G401.6 (cell line): ENCODE measurements around the gene FOXE3.

Source experiments
- FAIRE-seq: peaks from 2 replicates; lab custom pipeline; 2012; peaks lifted over from hg19 to GRCh38; lab: Jason Lieb, UNC

Gene FOXE3

DNA sequence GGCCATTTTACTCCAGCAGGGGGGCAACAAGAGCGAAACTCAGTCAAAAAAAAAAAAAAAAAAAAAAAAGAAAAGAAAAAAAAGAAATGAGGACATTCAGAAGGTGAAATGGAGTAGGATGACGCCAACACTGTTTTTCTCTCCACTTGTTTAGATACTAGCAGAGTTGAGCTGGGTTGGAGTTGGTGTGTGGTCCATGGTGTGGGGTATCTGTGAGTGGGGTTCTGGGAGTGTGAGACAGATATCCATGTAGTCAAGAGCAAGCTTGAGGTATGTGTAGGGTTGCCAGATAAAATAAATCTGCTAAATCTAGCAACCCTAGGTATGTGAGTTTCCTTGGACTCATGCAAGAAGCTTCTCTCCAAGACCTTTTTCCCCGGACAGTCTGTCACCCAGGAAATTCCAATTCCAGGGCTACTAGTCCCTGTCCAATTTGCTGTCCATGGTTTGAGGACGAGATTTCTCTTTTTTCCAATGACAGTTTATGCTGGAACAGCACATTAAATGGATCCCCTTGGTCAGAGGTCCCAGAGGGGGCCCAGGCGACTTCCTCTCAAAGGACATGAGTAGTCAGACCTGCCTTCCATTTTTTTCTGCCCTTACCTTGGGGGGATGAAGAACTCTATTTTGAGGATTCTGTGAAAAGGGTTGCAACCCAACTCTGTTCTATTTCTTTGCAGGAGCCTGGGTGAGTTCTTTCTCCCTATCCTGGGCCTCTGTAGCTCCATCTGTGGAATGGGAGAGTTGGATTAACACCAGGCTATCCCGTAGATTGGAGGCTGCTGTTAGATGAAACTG, 19.6 kb downstream of the FOXE3 start:
- FAIRE-seq, result no peak

DNA sequence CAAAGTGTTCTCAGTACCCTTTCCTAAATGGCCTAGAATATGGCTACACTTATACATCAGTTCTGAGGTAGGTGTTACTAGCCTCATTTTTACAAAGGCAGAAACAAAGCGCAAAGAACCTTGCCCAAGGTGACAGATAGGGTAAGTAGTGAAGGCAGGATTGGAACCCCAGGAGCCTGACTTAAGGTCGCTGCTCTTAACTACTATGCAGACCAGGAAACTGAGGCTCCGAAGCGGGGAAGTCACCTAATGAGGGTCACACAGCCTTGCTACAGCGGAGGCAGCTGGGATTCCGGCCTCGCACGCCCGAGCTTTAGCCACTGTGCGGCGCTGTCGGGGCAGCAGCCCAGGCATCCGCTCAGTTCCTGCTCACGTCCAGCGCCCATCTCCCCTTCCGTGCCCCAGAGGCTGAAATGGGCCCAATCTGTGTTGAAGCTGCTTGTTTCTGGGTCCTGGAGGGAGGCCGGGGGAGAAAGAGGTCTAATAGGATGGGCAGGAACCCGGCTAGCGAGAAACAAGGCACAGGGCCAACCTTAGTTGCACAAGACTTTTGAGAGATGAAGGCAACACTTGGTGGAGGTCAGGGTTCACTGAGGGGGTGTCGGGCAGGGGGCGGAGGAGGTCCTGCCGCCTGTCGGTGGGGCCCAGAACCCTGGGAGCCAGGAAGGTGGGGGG, 20.4 kb downstream of the FOXE3 start:
- peak; percentile 82 for FAIRE-seq

DNA sequence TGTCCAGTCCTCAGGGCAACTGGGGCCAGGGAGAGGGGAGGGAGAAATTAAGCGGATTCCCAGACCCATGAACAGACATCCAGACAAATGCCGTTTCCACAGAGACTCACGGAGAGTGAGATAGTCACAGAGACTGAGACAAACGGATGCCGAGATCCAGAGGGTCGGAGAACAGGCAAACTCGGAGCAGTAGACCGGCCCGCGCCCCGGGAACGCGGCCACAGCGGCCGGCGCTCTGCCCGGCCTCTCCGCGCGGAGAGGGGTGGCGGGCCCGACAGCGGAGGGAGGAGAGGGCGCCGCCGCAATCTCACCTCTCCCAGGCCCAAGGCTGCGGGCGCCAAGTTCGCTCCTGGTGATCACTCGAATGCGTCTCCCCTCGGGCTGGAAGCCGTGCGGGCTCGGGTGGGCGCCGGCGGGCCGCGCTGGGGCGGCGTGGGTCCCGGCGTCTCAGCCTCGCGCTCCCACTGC, 20.9 kb downstream of the FOXE3 start:
- no peak for FAIRE-seq

DNA sequence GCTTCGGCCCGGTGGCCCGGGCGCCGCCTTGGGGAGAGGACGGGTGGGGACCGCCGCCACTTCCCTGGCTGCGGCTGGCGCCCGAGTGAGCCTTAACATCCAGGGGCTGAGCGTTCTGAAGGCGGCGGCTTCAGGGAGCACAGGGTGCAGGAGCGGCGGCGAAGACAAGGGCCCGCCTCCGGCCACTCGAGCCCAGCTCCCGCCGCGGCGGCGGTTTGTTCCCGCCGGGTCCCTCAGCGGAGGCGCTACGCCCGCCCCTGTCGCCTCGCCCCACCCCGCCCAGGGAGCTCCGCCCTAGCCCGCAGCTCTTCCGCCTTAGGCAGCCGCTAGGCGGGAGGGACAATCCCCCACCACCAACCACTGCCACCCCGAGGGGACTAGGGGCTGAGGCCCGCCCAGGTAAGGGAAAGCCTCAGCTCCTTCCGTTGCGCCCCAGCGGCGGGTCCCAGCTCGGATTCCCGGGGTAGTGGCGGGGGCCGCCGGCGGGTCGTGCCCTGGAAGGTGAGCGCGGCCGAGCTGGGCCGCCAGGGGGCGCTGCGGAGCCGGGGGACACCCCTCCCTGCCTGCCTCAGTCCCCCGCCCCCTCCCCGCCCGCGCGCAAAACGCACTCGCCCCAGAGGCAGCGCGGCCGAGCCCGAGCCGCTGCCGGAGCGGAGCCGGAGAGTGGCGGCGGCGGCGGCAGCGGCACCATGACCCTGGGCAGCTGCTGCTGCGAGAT, 21.5 kb downstream of the FOXE3 start, which contains the start of gene FOXD2:
TSS of gene FOXD2 (plus strand) at position 598 of the 718 bp plus-strand sequence. CDS start at position 690, 92 bp downstream.
- peak; percentile 17 for FAIRE-seq

DNA sequence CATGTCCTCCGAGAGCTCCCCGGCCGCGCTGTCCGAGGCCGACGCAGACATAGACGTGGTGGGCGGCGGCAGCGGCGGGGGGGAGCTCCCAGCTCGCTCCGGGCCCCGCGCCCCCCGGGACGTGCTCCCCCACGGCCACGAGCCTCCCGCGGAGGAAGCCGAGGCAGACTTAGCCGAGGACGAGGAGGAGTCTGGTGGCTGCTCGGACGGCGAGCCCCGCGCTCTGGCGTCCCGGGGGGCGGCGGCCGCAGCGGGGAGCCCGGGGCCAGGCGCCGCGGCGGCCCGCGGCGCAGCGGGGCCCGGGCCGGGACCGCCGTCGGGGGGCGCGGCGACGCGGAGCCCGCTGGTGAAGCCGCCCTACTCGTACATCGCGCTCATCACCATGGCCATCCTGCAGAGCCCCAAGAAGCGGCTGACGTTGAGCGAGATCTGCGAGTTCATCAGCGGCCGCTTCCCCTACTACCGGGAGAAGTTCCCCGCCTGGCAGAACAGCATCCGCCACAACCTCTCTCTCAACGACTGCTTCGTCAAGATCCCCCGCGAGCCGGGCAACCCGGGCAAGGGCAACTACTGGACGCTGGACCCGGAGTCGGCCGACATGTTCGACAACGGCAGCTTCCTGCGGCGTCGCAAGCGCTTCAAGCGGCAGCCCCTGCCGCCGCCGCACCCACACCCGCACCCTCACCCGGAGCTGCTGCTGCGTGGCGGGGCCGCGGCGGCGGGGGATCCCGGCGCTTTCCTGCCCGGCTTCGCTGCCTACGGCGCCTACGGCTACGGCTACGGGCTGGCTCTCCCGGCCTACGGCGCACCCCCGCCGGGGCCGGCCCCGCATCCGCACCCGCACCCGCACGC, 22.3 kb downstream of the FOXE3 start:
- no peak for FAIRE-seq

DNA sequence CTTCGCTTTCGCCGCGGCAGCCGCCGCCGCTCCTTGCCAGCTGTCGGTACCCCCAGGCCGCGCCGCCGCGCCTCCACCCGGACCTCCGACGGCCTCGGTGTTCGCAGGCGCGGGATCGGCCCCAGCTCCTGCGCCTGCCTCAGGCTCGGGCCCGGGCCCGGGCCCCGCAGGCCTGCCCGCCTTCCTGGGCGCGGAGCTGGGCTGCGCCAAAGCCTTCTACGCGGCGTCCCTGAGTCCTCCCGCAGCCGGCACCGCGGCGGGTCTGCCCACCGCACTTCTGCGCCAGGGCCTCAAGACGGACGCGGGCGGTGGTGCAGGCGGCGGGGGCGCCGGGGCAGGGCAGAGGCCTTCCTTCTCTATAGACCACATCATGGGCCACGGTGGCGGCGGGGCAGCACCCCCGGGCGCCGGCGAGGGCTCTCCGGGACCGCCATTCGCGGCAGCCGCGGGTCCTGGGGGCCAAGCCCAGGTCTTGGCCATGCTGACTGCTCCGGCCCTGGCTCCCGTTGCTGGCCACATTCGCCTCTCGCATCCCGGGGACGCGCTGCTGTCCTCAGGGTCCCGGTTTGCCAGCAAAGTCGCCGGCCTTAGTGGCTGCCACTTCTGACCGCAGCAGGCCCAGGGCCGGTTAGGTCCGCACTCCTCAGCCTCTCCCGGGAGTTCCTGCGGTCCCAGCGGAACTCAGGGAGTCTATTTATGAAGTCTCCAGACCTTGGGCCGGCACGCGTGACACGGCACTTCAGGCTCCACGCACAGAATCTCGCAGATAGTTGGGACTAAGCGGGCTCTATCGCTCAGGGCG, 23.1 kb downstream of the FOXE3 start:
- FAIRE-seq, result no peak

DNA sequence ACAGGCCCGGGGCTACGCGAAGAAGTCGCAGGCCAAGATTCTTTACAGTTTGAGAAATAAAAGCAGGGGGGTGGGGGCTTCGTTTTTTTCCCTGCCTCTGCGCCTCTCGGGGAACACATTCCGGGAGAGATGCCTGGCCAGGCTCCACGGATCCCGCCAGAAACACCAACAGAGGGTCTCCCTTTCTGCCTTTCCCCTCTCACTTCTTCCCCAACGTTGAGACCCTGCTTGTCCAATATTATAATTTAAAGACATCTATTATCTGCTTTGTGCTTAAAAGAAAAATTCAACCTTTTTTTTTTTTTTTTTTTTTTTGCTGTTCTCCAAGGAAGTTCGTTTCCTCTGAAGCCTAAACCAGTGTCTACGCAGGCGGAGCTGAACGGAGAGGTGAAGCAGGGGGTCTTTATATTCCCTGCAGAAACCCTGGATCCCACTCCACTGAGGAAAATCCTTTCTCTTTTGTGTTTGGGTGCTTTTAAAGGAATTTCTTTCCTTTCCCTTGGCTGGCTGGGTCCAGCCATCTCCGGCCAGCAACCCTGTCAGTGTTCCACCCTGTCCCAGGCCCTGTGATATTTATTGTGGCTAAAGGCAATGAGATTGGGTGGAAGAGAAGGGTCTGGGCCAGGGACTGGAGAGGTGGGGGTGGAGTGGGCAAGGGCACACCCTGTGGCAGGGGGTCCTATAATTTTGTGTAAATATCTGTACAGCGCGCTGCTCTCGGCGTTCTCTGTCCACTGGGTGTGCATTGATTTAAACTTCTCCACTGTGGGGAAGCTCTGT, 23.9 kb downstream of the FOXE3 start:
- no peak for FAIRE-seq

DNA sequence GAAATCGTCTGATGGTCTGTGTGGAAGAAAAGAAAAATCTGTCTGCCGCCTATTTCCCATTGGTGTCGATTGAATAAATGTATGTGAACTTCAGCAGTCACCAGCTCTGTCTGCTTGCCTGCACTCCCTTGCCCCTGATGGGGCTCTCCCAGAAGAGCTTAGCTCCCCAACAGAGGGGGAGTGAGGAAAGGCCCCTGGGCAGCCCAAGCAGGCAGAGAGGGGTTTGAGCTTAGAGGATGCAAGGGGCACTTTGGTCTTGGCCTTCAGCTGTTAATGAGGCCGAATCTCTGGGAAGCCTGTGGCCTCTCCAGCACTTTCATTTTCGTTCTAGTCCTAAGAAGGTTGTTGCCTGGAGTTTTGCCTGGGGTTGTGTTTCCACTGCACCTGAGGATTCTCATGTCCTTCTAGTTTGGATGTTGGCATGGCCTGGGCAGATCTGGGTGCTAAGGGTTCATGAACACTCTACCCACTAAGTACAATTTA, 24.6 kb downstream of the FOXE3 start:
- no peak for FAIRE-seq

DNA sequence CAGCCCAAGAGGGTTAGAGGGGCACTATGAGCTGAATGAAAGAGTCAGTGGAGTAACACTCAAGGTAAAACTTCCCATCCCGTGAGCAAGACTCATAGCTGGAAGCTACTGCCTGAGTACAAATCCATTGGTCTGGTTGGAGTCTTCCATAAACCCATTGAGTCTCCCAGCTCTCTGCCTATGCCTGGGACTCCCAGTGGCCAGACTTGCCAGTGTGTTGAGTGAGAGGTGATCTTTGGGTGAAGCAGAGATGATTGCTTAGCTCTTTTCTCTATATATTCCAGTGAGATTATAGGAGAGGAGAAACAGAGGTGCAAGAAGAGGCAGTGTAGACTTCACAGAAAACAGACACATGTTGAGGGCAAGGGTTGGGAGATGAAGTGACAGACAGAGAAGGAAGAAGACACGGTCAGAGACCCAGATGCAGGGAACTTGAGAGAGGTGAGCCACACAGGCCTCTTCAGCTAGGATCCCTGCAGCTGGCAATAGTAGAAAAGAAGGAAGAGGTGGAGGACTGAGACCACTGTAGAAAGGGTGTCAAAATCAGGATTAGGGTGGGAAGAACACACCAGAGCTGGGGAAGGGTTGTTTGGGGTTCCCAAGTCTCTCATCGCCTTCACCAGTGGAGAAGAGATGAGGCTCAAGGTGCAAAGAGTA, 25.5 kb downstream of the FOXE3 start:
- no peak for FAIRE-seq

DNA sequence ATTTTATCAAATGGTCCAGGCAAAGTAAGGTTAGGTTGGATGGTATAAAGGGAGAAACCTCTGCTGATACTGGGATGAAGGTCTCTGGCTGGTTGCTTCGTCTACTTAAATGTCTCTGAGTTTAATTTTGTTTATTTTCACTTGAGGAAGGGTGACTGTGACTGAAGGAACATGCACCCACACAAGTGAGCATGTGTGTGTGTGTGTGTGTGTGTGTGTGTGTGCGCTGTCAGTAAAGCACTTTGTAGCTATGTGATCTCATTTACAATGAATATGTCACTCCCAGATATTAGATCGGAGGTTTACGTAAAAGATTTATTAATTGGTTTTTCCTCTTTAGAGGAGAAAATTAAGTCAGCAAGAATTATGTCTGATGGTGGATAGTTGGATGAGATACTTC, 26.1 kb downstream of the FOXE3 start:
- FAIRE-seq, result no peak

DNA sequence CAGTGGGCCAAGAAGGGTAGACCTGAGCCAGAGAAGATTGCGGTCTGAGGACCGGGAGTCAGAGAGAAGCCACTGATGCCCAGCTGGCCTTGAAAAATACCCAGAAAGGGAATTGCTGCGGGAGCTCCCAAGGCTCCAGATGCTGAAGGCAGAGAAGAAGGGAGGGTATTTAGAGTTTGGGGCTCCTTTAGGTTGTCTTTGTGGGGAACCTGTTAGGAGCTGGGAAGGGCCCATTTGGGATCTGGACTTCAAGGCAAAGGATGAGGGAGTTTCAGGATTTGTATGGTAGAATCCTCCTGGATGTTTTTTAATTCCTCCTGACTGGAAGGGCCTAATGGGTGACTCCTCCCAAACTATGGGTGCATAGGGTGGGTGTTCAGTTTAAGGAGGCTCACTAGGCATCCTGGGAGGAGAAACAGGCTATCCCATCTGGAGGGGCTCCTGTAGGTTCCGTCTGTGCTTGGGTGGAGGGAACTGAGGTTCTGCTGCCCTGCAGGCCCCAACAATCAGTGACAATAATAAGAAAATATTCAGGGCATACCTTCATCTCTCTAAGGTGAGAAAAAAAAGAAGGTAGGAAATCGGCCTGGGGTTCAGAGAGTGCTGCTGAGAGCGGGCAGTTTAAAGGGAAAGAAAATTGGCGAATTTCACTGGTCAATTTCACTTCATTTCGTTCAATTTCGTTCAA, 26.9 kb downstream of the FOXE3 start:
- no peak for FAIRE-seq

DNA sequence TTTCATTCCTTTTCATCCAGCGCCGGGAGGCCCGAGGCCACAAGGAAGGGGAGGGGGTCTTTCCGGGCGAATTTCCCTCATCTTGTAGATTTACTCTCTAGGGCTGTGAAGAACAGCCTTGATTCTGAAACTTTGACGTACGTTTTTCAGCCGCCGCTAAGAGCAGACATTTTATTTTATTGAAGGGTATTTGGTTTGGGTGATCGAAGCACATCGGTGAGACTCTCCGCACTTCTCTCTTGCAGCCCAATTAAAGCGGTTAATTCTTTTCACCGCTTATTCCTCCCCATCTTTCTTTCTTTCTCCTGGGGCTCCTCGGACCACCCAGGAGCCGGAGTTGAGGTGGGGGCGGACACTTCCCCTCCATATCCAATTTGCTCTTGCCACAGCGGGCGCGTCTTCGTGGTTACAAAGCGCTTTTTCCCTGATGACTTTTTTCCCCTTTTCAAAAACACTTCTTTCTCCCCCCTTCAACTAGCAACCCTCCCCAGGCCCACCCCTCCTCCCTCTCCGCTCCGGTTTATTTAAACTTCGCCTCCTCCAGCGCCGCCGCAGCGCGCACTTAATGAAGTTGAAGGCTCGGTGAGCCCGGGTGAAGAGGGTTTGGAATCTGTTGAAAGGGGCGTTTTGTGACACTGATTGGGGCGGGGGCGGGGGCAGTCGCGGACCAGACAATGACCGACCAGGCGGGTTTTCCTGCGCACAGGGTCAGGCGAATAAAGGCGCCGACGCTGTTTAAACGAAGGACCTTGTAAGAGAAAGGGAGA, 27.6 kb downstream of the FOXE3 start:
- no peak for FAIRE-seq

DNA sequence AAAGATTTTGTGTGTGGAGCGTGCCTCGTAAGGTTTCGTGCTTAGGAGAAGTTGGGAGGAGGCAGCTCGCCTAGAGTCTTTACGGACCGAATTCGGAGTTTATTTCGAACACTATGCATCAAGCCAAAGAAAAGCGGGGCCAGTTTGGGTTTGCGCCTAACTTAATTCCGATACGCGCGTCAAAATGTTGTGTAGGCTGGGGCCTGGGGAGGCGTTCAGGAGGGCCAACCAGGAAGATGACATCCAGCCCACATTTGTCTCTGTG, 28.1 kb downstream of the FOXE3 start:
- FAIRE-seq, result no peak

DNA sequence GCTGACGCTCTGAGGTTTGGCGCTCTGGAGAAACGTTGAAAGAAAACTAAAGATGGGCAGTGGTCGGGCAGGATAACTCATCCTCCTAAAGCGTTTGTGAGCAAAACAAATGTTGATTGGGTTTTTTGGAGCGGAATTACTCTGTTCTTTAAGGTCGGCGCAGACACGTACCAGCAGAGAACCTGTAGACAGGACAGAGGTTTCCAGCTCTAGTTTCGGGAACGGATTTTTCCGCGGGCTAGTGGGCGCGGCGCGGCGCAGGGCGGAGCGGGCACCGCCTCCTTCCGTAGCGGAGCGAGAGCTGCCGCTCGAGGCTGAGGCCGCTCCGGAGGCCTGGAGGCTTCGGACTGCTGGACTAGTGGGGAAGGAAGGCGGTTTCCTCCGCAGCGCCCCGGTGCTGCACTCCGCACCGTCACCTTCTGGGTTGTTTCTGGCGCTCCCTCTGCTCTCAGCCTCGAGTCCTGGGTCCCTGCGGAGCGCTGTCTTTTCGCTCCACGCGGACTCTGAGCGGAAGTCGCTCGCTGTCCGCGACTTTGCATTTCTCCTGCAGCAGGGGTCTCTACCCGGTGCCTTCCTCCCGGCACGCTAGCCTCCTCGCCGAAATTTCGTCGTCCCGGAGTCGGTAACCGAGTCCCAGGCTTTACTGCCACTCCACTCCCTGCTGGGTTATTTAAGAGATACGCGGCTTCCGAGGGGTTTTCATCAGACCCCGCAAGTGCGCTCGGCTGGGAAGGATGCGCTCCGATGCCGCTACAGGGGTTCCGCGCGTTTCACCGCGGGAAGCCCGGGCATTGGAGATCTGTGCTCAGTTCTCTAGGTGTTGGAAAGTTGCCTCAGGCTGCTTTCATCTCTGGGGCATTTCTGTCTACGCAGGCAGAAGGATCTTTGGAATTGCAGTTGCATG, 28.7 kb downstream of the FOXE3 start:
- no peak for FAIRE-seq

DNA sequence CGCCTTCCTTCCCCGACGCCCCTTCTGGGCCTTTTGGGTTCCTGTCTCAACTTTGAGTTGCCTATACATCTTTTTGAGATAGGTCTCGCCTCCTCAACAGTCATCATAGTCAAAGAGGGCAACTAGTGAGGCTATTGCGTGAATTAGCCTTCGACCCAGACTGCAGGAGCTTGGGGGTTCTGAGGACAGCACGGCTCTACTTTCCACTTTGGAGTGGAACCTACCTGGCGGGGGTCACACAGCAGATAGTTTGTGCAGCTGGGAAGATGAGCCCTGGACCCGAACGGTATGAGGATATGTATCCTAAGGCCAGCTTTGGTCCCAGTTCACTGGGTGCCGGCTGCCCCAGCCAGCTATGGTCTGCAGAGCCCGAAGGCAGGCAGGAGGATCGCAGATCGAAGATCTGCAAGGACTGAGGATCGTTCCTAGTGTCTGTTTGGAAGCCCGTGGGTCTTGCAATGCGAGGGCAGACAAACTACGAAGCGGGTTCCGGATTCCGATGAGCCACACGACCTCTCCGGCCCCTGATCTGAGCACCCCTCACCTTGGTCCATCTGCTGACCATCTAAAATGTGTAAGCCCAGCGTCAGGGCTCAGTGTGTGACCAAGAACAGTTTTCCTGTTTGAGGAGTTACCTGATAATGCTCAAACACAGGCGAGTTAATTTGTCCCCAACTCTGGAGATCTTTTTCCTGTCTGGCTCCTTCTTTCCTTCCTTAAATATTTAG, 29.9 kb downstream of the FOXE3 start:
- no peak for FAIRE-seq

DNA sequence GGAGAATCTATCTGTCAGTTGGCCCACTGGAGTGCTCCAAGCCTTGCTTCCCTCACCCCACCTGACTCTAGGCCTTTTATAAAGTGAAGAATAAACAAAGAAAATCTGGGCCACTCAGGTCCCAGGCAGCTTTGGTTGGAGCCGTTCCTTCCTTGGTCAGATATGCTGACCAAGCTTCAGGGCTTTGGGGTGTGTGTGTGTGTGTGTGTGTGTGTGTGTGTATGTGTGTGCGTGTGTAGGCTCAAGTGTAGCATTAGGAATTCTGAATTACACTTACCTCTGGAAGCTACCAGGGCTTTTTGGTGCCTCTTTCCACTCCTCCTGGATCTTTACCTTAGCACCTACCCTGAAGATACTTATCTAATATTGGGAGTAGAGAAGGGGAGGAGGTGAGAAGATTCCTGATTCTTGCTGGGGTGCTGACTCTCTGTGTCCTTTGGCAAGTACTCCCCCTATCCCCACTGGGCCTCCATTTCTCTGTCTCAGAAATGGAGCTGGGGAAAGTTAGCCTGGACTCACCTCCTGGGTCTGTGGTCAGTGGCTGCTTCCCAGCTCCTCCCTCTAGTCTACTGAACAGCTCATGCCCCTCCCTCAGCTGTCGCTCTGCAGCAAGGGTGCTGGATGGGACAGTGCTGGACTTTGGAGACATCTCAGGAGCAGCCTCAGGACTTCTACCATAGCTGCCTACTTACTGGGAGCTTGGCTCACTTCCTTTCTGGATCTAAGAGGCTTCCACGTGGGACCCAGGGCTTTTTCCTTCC, 32.6 kb downstream of the FOXE3 start:
- FAIRE-seq, result no peak
